Fibroblast of lung (primary cell): ENCODE results near the gene RPRD1A.

Experiments used
- CTCF ChIP-seq, 2 donors: IDR thresholded peaks in 1 of 2; conservative IDR thresholded peaks in 1 of 2; 1 replicate in 1 of 2; 2 replicates in 1 of 2; pipeline ENCODE4 v1.5.1; 2011 to 2012; ENCODE audit warnings: low read length in 2 of 2, control low read depth in 1 of 2, inconsistent platforms in 1 of 2, low read depth in 1 of 2, mild to moderate bottlenecking in 1 of 2
- EZH2 ChIP-seq: IDR thresholded peaks from 2 replicates; pipeline ENCODE4 v1.5.1; 2012; ENCODE audit warnings: low read length, control low read depth, mild to moderate bottlenecking; ENCODE audit errors: missing control alignments

GRCh38 chr18:36066001-36066400 is 1.4 kb downstream of the RPRD1A start:
- TF ChIP-seq CTCF (conservative IDR thresholded peaks at IDR 0.05 in 1 of 2, IDR thresholded peaks at IDR 0.05 in 1 of 2; ENCODE audit: low read depth in 1 of 2, low read length in 2 of 2) = no peak
- TF ChIP-seq EZH2 = no peak
